Dermis blood vessel endothelial cell (primary cell): ENCODE measurements around the gene STK10. TPM values are rescaled to one million over a fixed set of nuclear protein-coding genes. Genes with fewer than 3 reads are reported as not detected.

Experiments
- DNase-seq: peaks from one replicate; pipeline ENCODE4 v3.0.0; 2010
- total RNA-seq: library from RNA; depleted of rRNA; stranded (reverse); fragments of >200 nt; gene quantifications from 2 replicates; pipeline ENCODE4 v1.2.3, GENCODE V29; 2014

Gene STK10
- total RNA-seq, 1 donor from 2014 or later: 61.8 TPM

- no peak for DNase-seq
Measured at GRCh38 chr5:172188893-172189692, 1.1 kb upstream of the STK10 start.

DNA sequence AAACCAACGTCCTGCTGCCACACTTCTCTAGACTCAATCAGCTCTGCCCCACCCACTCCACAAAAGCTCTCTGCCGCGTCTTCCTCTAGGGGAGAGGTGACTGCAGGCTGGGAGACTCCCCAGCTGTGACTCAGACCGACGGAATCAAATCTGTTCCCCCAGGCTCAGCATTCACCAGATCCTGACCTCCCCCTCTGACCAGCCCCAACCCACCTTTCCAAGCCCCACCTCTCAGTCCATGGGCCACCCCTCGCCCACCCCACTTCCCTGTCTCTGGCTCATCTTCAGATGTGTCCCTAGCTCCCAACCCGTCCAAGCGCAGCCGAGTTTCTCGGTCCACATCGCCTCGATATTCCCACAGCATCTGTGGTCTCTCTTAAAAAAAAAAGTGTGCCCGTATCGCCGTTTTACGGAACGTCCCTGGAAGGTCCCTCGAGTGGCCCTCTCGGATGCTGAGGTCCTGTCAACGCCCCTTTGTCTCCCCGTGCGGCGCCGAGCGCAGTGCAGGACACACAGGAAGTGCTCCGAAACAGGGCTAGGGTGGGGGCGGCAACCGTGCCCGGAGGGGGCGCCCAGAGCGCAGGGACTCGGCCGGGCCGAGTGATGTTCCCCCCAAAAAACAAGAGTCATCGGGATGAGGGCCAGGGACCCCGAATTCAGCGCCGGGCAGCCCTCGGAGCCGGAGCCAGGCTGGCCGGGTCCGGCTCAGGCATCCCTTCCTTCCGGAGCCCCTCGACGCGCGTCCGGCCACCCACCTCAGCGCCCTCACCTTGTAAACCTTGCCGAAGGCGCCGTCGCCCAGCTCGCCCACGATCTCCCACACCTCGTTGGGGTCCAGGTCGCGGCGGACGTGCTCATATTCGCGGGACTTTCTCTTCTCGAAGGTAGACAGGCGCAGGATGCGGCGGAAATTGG, 649 bp downstream of the STK10 start:
- peak; percentile 70 for DNase-seq

DNA sequence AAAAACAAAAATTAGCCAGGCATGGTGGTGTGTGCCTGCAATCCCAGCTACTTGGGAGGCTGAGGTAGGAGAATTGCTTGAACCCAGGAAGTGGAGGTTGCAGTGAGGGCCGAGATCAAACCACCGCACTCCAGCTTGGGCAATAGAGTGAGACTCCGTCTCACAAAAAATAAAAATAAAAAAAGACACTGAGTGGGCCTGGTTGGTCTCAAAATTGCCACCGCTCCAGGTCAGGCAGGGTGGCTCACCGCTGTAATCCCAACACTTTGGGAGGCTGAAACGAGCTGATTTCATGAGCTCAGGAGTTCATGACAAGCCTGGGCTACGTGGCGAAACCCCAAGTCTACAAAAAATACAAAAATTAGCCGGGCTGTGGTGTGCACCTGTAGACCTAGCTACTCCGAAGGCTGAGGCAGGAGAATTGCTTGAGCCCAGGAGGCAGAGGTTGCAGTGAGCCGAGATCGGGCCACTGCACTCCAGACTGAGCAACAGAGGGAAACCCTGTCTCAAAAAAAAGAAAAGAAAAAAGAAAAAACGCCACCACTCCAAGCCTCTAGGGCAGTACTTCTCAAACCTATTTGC, 1.8 kb downstream of the STK10 start:
- DNase-seq: no peak

DNA sequence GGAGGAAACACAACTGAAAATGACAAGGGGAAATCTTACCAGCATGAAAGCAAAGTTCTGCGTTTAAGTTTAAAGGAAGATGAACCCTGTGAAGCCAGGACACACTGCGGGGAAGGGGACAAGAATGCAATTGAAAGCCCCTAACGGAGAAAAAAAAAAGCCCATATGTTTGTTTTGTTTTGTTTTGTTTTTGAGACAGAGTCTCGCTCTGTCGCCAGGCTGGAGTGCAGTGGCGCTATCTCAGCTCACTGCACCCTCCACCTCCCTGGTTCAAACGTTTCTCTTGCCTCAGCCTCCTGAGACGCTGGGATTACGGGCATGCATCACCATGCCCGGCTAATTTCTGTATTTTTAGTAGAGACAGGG, 2.9 kb downstream of the STK10 start:
- no peak for DNase-seq

DNA sequence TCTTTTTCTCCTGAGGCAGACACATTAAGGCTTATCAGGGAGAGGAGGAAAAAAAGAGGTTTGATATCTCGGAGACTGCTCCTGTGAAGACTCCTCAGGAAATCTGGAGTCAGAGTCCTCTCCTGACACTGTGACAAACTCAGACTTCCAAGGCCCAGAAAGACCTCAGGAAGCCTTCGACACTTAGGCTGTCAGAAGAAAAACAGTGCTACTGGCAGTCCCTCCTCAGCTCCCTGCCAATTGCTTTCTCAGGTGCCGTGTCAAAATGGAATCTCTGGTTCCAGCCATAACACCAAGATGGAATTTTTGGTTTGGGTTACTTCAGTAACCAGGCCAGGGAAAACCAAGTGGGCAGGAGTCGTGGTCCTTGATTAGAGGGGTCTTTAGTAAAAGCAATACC, 4.1 kb downstream of the STK10 start:
- DNase-seq: no peak

DNA sequence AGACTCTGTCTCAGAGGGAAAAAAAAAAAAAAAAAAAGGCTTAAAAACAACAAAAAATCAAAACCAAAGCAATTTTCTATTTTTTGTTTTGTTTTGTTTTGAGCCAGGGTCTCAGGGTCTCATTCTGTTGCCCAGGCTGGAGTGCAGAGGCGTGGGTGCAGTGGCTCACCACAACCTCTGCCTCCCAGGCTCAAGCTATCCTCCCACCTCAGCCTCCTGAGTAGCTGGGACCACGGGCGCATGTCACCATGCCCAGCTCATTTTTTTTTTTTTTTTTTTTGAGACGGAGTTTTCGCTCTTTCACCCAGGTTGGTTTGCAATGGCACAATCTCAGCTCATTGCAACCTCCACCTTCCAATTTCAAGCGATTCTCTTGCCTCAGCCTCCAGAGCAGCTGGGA, 5.7 kb downstream of the STK10 start:
- no peak for DNase-seq

GRCh38 chr5:172180936-172181335, 7.1 kb downstream of the STK10 start:
- no peak for DNase-seq

DNA sequence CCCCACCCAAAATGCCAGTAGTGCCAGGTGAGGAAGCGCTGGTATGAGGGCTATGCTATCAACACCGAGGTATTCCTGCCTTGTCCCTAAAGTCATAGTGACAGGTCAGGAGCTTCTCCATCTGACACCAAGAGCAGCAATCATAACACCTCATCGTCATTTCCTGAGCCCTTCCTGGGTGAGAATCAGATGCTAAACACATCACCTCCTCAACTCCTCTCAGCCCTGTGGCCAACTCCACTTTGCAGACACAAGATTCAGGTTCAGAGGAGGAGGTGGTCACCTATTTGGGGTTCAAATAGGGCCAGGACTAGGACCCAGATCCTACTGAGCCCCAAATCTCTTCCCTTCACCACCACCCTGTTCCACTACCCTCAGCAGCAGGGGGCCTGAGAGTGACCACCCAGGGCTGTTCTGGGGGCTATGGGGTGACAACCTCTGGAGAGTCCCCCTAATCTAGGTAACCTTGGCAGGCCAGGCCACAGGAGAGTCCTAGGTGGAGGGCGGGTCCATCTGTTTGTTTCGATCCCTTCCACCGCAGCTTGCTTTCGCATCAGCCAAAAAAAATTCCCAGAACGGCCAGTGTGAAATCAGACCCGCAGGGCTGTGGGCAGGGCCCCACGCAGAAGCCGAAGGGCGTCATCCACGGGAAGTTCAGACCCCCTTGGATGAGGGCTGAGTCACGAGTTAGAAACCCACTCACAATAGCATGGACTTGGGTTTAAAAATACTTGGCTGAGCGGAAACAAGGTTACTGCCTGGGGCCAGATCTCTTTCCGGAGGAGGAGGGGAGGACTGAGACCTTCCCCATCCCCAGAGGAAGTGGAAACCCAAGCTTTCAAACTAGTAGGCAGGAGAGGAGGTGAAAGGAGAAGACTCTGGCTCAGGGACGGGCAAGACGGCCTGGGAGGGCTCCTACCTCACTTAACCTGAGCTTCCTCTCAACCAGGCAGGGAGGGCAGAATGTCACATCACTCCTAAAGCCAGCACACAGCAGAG, 8.7 kb downstream of the STK10 start:
- peak; percentile 77 for DNase-seq

GRCh38 chr5:172178301-172178987, 9.6 kb downstream of the STK10 start:
- peak; percentile 39 for DNase-seq

DNA sequence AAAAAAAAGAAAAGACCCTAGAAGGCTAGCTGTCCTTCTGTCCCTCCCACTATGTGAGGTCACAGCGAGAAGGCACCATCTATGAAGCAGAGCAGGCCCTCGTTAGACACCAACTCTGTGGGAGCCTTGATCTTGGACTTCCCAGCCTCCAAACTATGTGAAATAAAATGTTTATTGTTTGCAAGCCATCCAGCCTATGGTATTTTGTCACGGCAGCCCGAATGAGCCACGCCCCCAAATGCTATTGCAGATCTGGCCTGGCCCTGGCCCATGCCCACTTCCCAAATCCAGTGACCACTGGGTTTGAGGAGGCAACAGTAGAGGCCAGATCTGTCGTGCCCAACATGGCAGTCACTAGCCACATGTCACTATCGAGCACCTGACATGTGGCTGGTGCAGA, 10.8 kb downstream of the STK10 start:
- no peak for DNase-seq

DNA sequence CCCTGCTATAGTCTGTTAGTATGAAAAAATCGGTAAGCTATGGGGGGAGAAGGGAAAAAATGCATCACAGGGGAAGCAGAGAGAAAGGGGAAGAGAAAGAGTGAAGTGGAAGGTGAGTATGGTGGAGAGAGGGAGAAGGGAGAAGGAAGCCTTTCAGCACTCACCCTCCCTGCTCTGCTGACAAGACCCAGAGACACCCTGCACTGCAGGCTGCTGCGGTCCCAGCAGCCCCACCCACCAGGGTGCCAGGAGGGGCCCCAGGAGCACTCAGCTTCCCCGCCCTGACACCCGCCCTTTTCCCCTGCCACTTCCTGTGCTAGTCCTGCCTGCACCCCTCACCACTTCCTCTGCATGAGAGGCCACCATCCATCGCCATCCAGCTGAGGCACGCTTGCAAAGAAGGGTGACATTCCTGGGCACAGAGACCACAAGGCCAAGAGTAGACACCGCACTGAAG, 12.7 kb downstream of the STK10 start:
- no peak for DNase-seq

- no peak for DNase-seq
Measured at GRCh38 chr5:172173564-172174153, 14.4 kb downstream of the STK10 start.

GRCh38 chr5:172172912-172173563, 15.0 kb downstream of the STK10 start:
- DNase-seq: no peak

DNA sequence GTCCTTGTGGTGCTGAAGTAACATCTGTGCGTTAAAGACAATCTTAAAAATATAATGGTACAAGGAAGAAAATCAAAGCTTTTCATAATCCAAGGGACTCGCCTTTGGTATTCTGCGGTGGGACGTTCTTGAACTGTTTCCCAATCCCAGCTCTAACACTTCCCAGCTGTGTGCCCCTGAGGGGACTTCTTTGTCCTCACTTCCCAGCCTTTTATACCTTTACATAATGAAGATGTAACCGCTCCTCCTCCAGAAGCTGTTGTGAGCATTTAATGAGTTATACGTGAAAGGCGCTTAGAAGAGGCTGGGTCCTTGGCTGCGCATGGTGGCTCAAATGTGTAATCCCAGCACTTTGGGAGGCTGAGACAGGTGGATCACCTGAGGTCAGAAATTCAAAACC, 16.9 kb downstream of the STK10 start:
- DNase-seq: no peak

DNA sequence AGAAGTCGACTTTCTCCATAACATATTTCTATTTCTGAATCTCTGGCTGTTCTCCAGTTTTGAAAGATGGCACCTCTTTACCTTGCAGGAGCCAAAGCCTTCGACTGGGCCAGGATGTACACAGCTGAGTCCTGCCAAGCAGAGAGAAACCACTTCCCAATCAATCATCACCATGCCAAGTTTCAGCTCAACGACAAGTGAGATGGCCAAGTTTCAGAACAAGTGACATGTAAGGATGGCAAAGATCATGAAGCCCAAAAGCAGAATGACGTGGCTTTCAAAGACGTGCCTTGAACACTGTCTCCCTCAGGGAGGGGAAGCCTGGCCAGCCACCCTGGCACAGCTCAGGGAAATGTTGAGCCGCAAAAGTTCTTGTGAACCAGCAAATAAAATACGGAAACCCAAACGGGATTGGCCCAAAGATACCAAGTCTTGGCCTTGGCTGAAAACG, 17.7 kb downstream of the STK10 start:
- DNase-seq: no peak

DNA sequence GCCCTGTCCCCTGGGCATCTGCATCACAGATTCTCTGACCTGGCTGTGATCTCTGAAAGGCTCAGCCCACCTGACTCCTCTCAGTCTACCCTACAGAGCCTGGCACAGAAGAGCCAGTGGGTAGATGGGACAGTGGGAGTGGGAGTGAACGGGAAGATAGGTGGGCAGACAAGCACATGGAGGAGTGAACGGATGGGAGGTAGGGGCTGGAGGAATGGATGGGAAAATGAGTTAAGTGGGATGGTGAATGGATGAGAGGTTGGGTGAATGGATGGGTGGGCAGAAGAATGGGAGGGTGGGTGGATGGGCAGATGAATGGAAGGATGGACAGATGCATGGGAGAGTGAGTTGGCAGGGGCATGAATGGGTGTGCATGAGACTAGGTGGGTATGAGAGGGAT, 18.8 kb downstream of the STK10 start:
- no peak for DNase-seq

GRCh38 chr5:172168311-172168710, 19.7 kb downstream of the STK10 start:
- DNase-seq: no peak

DNA sequence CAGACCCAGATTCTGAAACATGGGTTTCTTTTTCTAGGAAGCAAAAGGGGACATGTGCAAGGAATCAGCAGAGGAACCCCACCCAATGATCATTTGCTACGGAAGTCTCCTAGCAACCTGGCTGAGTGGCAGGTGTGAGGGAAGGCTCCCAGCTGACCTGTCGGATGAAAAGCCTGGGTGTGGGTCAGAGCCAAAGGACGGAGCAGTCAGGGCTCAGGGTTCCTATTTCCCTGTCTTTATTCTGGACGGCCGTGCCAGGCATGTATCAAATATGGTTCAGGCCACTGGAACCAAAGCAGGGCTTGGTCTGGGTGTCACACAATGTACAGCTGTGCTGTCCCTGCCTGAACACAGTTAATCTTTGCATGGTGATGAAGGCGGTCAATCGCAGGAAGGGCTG, 20.1 kb downstream of the STK10 start:
- no peak for DNase-seq

DNA sequence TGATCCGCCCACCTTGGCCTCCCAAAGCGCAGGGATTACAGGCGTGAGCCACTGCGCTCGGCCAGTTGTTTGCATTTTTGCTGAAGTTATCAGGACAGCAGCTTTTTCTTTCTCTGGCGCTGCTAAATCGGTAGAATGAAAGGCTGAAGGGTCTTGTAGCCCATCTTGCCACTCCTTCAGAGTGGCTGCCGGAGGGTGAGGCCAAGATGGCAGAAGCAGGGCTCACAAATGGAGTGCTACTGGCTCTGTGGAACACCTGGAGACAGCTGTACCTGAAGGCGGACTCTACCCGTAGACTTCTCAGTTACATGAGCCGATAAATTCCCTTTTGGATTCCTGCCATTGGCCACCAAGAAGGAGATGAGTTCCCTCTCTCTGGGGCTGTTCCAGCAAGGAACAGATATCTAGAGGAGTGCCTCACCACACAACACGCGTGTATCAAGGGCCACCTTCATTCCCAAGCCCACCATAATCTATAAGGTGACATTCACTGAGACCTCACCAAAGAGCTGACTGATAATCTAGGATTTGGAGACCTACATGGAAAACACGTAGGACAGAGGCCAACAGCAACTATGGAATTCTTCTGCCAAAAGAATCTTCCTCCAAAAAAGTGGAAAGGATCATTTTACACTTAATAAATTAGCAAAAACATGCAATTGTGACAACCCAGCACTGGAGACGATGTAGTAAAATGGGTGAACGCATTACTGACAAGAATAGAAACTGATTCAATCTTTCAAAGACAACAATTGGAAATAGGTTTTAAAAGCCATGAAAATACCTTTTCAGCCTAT, 21.8 kb downstream of the STK10 start:
- no peak for DNase-seq

GRCh38 chr5:172165465-172165864, 22.6 kb downstream of the STK10 start:
- DNase-seq: no peak
